Tibial artery (tissue), 4 donors: ENCODE measurements around the gene ADSS1.

Experiments used
- DNase-seq, 2 donors: peaks; one replicate each; pipeline ENCODE4 v3.0.0-alpha.2; 2019
- H3K27ac ChIP-seq, 2 donors: fragments of 200-600 bp; sonication (generic) in 1 of 2; 1 replicate in 1 of 2; 2 replicates in 1 of 2; pipeline ENCODE4 v1.5.1; 2018 to 2019; ENCODE audit warnings: mild to moderate bottlenecking in 1 of 2
- H3K27me3 ChIP-seq, 2 donors: fragments of 200-600 bp; sonication (generic) in 1 of 2; one replicate each; pipeline versions ENCODE4 v1.5.1 to v1.6.0; 2016 to 2019
- H3K36me3 ChIP-seq, 3 donors: fragments of 200-600 bp; sonication (generic) in 2 of 3; one replicate each; pipeline ENCODE4 v1.5.1; 2016 to 2019; ENCODE audit warnings: mild to moderate bottlenecking in 2 of 3
- H3K4me1 ChIP-seq, 4 donors: fragments of 200-600 bp; sonication (generic) in 2 of 4; 1 replicate in 3 of 4; 2 replicates in 1 of 4; pipeline ENCODE4 v1.5.1; 2016 to 2019
- H3K4me3 ChIP-seq, 2 donors: fragments of 200-600 bp; sonication (generic) in 1 of 2; 1 replicate in 1 of 2; 2 replicates in 1 of 2; pipeline ENCODE4 v1.5.1; 2018 to 2019; ENCODE audit warnings: mild to moderate bottlenecking in 2 of 2
- H3K9me3 ChIP-seq, 3 donors: fragments of 200-600 bp; sonication (generic) in 1 of 3; one replicate each; pipeline ENCODE4 v1.5.1; 2016 to 2019
- intact Hi-C: fragments of 100-400 bp; cut with DNase I; formaldehyde crosslinking; loops from one replicate; pipeline ENCODE4 v1.15.0; 2023; ENCODE audit warnings: low total_unique reads
- TF ChIP-seq, protein P1 (sequence below), 2 experiments: fragments of 200-600 bp in 1 of 2; fragments of 450-650 bp in 1 of 2; IDR thresholded peaks; one replicate each; pipeline ENCODE4 v1.5.1; 2017 to 2019; ENCODE audit warnings: antibody characterized with exemption in 2 of 2, mild to moderate bottlenecking in 1 of 2, moderate library complexity in 1 of 2

The ADSS1 gene

DNA sequence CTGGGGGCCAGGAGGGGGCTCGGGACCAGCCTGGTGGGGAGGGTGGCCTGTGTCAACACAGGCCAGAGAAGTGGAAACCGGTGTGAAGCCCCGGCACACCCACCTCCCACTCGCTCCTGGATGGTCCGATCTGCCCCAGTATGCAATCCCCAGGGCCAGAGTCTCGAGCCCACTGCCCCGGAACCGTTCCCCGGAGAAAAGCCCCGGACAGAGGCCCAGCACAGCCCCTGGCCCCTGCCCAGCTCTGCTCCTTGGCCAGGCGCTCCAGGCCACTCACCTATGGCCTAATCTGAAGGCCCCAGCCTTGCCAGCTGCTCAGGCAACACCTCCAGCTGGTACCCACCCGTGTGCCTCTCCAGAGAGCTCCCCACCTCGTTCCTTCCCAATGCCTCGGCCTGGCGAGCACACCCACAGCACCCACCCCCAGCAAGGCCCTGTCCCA lies 53.8 kb downstream of the ADSS1 start:
- DNase-seq = no peak
- Histone ChIP-seq H3K9me3 (no peaks in the 10 kb centered on the region), H3K27me3 (no peaks in the 10 kb centered on the region), H3K27ac (no peak overlapping the region), H3K4me3 (no peak overlapping the region), H3K36me3 (peaks cover 6 to 93% (median 61%) of the 10 kb centered on the region in 3 donors), H3K4me1 (peaks cover 0 to 6% (median 0%) of the 10 kb centered on the region in 4 donors)
- intact Hi-C loops = no loop called here
- TF ChIP-seq, protein P1, sequence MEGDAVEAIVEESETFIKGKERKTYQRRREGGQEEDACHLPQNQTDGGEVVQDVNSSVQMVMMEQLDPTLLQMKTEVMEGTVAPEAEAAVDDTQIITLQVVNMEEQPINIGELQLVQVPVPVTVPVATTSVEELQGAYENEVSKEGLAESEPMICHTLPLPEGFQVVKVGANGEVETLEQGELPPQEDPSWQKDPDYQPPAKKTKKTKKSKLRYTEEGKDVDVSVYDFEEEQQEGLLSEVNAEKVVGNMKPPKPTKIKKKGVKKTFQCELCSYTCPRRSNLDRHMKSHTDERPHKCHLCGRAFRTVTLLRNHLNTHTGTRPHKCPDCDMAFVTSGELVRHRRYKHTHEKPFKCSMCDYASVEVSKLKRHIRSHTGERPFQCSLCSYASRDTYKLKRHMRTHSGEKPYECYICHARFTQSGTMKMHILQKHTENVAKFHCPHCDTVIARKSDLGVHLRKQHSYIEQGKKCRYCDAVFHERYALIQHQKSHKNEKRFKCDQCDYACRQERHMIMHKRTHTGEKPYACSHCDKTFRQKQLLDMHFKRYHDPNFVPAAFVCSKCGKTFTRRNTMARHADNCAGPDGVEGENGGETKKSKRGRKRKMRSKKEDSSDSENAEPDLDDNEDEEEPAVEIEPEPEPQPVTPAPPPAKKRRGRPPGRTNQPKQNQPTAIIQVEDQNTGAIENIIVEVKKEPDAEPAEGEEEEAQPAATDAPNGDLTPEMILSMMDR (IDR thresholded peaks at IDR 0.05) = no peak

DNA sequence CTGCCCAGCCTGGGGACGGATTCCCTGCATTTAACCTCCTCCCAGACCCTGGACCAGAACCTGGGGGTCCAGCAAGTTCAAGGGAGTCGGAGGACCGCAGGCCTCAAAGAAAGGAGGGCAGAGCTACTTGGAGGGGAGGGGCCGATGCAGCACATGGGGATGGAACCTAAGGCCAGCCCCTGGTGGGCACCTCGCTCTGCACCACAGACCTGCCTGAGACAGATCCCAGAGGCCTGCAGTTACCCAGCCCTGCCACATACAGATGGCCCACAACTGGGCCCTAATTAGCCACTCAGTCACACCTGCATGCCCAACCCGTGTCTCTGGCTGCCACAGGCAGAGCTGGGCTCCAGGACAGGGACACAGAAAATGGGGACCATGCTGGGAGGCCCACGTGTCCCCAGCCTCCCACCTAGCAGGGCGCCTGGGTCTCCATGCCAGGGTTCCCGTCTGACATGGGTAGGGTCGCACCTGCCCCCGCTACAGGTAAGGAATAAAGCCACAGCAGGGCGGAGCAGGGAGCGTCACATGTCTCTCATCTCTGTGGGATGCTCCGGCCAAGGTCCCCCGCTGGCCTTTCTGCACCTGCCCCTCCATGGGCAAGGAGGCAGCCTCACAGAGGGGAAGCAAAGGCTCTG lies 54.8 kb downstream of the ADSS1 start:
- no peak overlapping the region for H3K27ac ChIP-seq
- no peaks in the 10 kb centered on the region for H3K27me3 ChIP-seq
- no peak for DNase-seq
- H3K4me1 ChIP-seq = peaks cover 0 to 6% (median 0%) of the 10 kb centered on the region in 4 donors
- peaks cover 4 to 87% (median 53%) of the 10 kb centered on the region in 3 donors for H3K36me3 ChIP-seq
- TF ChIP-seq, protein P1 (IDR thresholded peaks at IDR 0.05) = no peak
- H3K9me3 ChIP-seq = no peaks in the 10 kb centered on the region
- intact Hi-C loops = no loop called here
- no peak overlapping the region for H3K4me3 ChIP-seq

DNA sequence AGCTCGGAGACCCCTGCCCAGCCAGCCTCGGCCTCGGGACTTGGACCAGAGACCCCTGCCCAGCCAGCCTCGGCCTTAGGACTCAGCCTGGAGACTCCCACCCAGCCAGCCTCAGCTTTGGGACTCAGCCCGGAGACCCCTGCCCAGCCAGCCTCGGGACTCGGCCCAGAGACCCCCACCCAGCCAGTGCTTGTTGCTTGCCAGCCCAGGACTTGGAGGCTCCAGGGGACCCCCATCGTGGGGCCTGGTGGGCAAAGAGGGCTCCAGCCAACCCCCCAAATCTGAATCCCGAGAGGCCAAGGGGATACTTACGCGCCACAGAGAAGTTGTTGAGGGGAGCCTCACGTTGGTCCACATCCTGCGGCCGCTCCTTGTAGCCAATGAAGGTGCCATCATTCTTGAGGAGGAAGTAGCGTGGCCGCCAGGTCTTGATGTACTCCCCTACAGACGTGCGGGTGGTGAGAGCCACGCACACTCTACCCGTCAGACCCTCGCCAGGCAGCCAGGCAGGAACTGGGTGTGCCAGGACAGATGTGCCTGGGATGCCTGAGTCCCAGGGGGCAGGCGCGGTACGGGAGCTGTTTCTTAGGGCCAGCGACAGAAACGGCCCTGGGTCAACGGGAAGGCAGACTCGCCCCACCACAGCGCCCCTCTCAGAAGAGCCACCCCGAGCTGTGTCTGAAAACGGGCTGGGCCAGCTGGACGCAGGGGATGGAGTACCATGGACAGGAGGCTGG lies 55.9 kb downstream of the ADSS1 start:
- Histone ChIP-seq H3K27ac (no peak overlapping the region), H3K27me3 (no peaks in the 10 kb centered on the region), H3K36me3 (peaks cover 4 to 83% (median 48%) of the 10 kb centered on the region in 3 donors), H3K4me1 (peaks cover 0 to 8% (median 1%) of the 10 kb centered on the region in 4 donors), H3K9me3 (no peaks in the 10 kb centered on the region), H3K4me3 (no peak overlapping the region)
- intact Hi-C loops = no loop called here
- DNase-seq = no peak
- TF ChIP-seq, protein P1 (IDR thresholded peaks at IDR 0.05) = no peak

DNA sequence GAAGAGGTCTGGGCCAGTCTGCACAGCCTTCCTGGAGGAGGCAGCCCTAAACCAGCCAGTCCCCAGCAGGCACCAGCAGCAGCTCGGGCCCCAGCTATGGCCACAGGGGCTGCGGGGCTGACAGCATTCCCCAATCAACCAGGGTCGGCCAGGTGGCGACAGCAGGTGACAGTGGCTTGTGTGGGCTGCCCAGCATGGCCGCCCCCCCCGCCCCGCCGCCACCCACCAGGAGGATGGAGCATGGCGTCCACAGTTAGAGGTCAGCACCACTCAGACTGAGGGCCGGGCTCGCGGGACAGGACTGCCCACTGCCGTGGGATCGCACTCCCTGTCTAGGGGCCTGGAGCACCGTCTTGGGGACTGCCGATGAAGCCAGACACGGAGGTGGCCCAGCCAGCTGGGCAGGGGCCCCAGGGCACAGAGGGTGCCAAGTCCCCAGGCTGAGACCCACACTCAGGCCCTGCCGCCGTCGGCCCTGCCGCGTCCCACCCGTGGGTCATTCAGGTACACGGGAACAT lies 56.5 kb downstream of the ADSS1 start:
- intact Hi-C loops = no loop called here
- H3K9me3 ChIP-seq = no peaks in the 10 kb centered on the region
- no peak overlapping the region for H3K4me3 ChIP-seq
- H3K27ac ChIP-seq = no peak overlapping the region
- H3K36me3 ChIP-seq = peaks cover 4 to 83% (median 41%) of the 10 kb centered on the region in 3 donors
- H3K27me3 ChIP-seq = no peaks in the 10 kb centered on the region
- TF ChIP-seq, protein P1 (IDR thresholded peaks at IDR 0.05) = no peak
- H3K4me1 ChIP-seq = peaks cover 0 to 11% (median 4%) of the 10 kb centered on the region in 4 donors
- no peak for DNase-seq

DNA sequence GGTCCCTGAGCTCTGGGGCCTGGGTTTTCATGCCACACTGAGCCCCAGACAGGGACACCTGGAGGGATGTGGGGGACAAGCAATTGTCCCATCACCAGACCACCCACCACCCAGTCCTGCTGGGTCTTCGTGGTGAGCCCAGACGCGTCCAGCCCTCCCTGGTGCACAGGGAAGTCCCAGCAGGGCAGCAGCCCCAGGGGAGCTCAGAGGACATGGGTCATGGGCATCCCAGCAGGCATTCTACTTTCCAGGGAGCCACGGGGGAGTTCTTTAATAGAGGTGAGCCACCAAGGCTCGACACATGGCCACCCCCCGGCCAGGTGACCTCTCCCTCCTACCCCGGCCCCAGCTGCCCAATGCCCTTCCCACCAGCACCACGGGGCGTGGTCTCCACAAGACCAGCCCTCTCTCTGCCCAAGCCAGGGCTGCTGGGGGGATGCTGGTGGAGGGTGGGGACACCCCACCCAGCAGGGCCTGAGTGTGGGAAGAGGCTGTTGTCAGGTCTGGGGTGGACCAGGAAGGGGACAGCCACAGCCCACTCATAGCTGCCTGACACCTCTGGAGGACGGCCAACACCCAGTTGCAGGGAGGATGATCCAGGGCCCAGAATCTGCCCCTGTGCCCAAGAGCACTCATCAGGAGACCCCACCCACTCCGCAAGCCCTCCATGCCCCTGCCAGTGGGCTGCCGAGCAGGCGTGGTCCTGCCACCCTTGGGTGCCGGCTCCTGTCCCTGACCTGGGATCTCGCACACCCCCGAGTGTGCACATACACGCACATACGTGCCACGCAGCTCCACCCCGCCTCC lies 57.4 kb downstream of the ADSS1 start:
- H3K9me3 ChIP-seq = no peaks in the 10 kb centered on the region
- peaks cover 3 to 80% (median 38%) of the 10 kb centered on the region in 3 donors for H3K36me3 ChIP-seq
- H3K4me3 ChIP-seq = no peak overlapping the region
- intact Hi-C loops = no loop called here
- TF ChIP-seq, protein P1 (IDR thresholded peaks at IDR 0.05) = no peak
- H3K27ac ChIP-seq = no peak overlapping the region
- H3K4me1 ChIP-seq = peaks cover 0 to 20% (median 13%) of the 10 kb centered on the region in 4 donors
- no peak for DNase-seq
- H3K27me3 ChIP-seq = no peaks in the 10 kb centered on the region
